Activated CD8-positive, alpha-beta memory T cell treated with anti-CD3 and anti-CD28 coated beads for 24 hours (primary cell): ENCODE data around the gene MYO10.

Source experiments
- DNase-seq: peaks from one replicate; pipeline ENCODE4 v3.0.0-alpha.2; 2020

MYO10 gene

DNA sequence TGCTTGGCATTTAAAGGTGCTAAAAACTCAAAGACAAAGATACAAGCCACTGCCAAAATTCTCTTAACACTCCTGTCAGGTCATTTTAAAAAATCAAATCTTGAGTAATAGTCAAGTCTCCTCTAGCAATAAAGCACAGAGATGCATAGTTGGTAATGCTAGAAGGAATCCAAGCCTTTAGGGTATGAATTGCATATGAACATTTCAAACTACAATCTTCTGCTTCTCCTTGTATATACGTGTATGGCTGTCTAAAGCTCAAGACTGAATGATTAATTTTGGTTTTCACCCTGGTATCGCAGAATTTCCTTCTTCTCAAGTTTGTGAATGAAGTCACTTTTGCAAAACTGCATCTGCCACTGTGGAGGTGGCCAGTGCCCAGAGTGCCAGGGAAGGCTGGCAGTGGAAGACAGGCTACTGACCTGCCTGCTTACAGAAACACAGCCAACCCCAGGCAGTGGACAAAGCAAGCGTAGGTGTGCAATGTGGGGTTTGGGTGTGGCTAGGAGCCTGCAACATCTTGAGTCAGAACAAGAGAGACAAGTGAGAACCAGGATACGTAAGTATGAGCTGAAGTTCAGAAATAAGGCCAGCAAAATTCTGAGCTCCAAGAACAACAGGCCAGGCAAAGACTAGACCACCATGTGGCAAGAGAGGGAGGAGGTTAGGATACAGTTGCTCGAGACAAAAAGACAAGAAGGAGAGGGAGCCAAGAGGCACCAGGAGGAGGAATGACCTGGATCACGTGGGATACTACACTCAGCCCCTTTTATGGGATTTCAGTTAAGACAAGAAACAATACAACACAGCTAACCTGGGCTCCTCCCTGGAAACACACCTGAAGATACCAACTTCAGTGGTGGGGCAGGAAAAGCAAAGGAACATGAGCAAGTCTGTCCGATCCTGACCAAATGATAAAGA is 22.6 kb downstream of the MYO10 start:
- DNase-seq: no peak

DNA sequence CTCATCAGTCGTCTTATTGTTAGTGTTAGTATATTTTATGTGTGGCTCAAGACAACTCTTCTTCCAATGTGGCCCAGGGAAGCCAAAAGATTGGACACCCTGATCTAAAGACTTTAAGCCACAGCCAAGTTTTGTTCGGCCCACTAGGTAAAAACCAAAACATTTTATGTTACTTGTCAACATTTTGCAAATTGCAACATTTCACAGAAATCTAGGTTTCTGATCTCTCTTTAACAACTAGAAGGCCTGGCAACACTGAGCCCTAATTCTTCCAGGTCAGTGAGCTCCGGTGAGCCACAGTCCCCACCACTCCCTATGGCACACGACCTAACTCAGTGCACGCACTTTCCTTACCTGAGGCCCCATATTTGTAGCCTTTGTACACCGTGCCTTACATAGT is 24.0 kb downstream of the MYO10 start:
- DNase-seq: no peak

DNA sequence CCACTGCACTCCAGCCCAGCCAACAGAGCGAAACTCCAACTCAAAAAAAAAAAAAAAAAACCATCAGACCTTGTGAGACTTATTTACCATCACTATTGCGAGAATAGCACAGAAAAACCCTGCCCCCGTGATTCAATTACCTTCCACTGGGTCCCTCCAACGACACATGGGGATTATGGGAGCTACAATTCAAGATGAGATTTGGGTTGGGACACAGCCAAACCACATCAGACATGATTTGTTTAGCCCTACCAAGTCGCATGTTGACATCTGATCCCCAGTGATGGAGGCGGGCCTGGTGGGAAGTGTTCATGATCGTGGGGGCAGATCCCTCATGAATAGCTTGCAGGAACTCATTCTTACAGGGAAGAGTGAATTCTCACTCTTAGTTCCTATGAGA is 26.6 kb downstream of the MYO10 start:
- no peak for DNase-seq

DNA sequence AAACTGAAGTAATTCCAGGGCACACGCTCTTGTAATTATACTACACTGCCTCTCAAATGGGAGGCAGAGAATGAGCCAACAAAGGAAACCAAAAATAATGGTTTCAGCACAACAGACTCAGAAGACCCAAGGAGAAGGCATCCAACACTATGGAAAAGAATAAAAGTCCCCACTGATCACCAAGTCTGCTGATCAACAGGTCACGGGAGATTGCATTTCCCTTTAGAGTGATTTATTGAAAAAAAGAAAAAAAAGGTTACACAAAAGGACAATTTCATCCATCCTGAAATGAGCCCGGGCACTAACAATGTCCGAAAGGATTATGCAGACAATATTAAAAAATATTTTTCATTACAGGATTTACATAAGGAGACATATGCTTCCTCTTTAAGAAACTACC is 28.8 kb downstream of the MYO10 start:
- DNase-seq: no peak

DNA sequence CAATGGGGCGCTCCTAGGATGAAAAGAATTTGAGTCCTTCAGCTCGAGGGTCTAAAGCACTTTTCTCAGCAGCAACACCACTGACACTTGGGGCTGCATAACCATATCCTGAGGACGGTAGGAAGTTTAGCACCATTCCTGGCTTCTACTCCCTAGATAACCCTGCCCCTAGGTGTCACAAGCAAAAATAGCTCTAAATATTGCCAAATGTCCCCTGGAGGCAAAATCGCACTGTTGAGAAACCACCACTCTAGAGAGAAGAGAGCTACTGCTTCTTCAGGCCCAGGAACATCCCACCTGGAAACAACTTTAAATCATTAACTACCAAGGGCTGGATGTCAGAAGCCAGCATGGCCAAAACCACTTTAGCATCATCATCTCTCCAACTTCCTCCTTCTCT is 29.8 kb downstream of the MYO10 start:
- DNase-seq: no peak

DNA sequence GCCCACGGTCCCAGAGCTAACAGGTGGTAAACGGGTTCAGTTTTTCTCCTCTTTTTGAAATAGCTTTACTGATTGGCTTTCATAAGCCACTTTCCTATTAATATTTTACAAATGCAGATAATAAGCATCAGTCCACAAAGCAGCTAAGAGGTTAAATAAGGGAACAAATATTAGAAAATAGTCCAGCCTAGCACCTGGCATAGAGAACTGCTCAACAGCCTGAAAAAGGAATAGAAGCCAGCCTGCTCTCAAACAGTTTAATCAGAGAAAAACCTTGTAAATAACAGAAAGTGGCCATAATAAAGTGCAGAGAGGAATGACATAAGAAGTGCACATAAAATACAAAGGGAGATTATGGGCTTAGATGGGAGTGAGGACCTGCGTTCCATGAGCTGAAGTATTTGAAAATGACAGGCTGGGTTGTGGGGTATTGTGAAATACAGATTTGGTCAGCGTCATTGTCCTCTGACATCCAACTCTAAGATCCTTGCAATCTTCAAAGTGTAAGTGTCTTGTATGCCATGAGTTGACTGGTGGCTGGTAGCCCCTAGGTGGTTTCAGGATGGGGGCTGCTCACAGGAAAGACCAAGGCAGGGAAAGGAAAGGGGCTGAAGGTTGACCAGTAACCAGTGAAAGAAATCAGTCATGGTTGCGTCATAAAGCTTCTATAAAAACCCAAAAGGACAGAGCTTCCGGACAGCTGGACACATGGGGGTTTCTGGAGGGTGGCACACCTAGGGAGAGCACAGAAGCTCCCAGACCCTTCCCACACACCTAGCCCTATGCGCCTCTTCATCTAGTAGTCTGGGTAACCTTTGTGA is 32.4 kb downstream of the MYO10 start:
- DNase-seq: no peak

DNA sequence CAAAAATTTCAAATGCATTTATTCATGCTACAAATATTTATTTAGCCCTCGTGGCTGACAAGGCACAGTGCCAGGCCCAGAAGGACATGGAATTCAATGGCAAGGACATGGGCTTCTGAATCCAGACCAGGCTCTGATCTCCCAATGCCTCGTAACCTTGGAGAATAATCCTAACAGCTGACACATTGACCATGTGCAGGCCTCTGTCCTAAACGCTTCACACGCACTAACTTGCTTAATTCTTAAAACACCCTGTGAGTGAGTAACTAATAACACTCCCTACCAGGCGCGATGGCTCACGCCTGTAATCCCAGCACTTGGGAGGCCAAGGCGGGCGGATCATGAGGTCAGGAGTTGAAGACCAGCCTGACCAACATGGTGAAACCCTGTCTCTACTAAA is 33.2 kb downstream of the MYO10 start:
- DNase-seq: no peak

DNA sequence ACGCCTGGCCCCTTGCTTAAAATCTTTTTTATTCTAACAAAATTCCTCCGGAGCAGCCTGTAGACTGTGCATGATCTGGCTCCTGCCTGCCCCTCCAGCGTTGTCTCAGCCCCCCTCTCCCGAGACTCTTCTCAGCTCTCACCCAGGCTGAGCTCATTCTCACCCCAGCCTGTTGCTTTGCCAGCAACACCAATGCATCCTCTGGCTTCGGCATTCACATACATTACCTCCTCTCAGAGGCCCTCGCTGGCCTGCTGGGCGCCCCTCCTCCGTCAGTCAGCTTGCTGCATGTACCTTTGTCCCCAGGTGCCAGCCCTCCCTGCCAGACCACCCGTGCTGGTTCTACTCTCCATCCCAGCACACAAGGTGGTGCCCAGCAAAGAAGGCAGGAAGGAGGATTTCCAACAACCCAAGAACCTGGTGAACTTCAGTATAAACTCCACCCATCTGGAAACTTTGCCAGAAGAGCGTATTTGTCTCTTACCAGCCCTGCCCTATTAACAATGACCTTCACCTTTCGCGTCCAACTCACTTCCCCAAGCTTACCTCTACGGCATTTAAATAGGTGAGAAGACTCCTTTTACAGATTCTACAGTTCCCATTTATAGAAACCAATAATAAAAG is 35.0 kb downstream of the MYO10 start:
- DNase-seq: no peak

DNA sequence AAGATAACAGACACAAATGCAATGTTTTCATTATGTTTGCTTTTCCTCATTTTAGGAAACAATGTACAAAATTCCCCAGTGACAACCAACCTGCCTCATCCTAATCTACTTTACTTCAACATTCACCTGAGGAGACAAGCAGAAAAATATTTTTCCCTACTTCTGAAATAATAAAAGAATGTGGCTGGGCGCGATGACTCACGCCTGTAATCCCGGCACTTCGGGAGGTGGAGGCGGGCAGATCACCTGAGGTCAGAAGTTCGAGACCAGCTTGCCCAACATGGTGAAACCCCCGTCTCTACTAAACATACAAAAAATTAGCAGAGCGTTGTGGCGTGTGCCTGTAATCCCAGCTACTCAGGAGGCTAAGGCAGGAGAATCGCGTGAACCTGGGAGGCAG is 36.9 kb downstream of the MYO10 start:
- DNase-seq: no peak

DNA sequence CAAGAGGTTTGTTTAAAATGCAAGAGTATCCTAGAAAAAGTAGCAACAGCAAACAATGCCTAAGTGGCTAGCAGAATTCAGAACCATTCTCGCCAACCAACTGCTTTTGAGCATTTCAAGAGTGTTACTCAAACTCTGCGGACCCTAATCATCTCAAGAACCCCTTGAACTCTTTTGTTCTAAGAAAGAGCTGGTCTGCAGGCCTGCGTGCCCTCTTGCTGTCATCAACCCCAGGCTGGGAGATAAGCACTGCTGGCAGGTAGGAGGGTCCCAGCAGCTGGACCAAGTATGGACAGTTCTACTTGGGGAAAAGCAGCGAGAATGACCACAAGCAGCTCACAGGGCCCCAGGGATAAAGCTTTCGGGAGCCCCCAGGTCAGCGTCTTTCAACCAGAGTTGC is 38.3 kb downstream of the MYO10 start:
- no peak for DNase-seq

DNA sequence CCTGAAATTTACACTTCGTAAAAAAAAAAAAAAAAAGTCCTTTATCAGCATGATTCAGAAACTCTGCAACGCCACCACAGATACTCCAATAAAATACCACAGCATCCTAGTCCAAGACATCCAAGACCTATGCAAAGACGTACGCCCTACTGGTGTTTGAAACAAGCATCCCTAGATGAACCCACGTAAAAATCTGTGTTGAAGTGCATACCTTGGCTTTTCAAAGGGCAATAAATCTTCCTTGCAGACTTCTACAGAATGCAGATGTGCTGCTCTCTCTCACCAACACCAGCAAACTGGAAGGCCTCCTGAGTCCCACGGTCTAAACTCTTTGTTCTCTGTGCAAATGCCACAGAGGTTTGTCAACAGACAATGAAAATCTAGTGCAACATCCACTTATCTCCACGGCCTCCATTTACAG is 38.8 kb downstream of the MYO10 start:
- no peak for DNase-seq

DNA sequence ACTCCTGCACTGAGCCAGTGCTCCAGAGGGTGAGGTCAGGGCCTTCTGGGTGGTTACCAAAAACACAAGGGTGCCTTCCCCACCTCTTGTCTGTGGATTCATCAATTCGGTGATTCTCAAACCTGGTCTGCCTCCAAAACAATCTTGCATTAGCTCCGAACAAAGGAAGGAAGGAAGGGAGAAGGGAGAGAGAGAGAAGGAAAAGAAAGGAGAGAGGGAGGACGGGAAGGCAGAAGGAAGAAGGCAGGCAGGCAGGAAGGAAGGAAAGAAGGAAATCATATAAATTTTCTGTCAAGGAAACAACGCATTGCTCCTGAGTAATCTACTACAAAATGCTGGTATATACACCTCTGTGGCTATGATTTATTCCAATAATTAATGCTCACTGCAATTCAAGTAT is 39.3 kb downstream of the MYO10 start:
- no peak for DNase-seq

DNA sequence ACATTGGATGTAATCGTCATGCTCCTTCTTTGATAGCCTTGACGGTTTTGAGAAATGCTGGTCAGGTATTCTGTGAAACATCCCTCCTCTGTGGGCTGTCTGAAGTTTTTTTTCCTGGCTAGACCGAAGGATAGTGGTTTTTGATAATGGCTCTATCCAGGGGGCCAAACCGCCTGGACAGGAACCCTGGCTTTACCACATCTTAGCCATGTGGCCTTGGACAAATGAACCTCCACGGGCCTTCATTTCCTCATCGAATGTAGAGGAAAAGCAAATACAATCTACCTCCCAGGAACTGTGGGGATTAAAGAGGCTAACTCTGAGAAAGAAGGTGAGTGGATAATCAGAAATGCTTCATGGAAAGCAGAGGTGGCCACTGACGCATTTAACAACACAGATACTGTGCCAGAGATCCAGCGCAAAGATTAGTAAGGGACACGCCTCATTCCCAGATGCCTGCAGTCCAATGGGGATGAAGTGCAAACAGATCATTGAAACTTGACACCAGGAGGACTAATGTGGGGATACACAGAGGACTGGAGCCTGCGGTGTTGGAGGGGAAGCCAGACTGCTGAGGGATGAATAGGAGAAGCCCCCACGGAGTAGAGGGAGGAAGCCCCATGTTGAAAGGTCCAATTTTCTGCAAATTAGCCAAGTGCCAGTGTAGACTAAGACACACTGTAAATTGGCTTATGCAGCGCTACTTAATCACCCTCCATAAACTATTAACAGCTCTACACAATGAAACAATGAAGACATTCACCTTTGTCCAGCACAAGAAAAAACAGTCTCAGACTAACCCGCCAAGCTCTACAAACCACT is 41.6 kb downstream of the MYO10 start:
- no peak for DNase-seq

DNA sequence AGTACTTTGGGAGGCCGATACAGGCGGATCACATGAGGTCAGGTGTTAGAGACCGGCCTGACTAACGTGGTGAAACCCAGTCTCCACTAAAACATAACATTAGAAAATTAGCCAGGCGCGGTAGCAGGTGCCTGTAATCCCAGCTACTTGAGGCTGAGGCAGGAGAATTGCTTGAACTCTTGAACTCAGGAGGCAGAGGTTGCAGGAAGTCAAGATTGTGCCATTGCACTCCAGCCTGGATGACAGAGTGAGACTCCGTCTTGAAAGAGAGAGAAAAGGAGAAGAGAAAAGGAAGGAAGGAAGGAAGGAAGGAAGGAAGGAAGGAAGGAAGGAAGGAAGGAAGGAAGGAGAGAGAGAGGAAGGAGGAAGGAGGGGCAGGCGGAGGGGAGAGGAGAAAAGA is 45.1 kb downstream of the MYO10 start:
- no peak for DNase-seq

DNA sequence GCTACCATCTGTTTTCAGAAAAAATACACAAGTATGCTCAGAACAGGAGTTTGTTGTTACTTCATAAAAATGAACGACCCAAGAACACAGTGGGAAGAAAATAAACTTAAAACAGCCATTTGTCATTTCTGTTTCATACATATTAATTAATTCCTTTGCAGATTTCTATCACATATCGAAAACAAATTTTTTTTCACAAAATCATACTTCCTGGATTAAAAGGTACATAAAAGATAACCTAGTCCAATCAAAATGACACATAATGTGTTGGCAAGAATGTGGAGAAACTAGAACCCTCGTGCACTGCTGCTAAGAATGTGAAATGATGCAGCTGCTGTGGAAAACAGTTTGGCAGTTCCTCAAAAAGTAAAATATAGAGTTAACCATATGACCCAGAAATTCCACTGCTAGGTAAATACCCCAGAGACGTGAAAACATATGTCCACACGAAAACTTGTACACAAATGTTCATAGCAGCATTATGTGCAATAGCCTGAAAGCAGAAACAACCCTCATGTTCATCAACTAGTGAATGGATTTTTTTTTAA is 46.0 kb downstream of the MYO10 start:
- DNase-seq: no peak

DNA sequence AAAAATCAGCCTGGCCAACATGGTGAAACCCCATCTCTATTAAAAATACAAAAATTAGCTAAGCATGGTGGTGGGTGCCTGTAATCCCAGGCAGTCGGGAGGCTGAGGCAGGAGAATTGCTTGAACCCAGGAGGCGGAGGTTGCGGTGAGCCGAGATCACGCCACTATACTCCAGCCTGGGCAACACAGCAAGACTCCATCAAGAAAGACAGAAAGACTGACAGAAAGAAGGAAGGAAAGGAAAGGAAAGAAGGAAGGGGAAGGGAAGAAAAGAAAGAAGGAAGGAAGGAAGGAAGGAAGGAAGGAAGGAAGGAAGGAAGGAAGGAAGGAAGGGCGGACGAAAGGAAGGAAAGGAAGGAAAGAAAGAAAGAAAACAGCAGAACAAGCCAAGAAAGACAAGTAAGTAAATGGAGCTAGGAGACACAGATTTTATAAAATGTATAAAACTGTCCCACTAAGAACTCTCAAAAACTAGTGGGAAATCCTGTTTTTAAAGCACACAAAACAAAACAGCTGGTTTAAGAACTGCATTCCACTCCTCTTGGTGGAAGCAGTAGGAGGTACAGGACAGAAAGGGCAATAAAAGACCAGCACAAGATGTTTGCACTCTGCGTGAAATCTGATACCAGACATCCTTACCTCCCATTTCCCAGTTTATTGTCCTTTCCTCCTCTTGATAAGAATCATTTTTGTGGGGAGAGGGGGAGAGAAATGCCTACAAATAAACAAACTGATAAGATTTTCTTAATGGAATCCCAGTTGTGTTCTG is 46.7 kb downstream of the MYO10 start:
- DNase-seq: no peak

DNA sequence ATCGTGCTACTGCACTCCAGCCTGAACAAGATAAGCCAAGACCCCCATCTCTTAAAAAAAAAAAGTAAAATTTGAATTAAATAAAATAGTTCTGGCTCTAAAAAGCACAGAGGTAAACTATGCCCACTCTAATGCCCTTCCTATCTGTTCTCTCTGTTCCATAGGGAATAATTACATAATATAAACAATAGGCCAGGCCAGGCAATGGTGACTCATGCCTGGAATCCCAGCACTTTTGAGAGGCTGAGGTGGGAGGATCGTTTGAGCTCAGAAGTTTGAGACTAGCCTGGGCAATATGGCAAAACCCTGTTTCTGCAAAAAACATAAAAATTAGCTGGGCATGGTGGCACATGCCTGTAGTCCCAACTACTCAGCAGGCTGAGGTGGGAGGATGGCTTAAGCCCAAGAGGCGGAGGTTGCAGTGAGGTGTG is 47.4 kb downstream of the MYO10 start:
- no peak for DNase-seq

DNA sequence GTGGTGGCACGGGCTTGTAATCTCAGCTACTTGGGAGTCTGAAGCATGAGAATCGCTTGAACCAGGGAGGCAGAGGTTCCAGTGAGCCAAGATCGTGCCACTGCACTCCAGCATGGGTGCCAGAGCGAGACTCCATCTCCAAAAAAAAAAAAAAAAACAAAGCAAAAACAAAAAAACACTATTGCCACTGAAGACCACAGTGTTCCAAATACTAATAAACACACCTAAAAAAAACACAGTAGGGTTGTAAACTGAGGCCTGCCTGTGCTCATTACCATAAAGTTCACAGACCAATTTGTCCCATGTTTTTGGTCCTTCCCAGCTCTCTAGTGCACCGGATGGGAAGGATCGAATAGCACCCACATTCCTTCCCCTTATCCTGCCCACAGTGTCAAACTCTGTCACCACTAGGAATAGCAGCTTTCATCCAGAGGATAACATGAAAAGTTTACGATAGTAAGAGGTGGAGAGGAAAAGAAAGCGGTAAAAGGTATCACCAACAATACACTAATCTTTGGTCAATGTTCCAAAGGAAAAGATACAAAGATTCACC is 49.2 kb downstream of the MYO10 start:
- no peak for DNase-seq

DNA sequence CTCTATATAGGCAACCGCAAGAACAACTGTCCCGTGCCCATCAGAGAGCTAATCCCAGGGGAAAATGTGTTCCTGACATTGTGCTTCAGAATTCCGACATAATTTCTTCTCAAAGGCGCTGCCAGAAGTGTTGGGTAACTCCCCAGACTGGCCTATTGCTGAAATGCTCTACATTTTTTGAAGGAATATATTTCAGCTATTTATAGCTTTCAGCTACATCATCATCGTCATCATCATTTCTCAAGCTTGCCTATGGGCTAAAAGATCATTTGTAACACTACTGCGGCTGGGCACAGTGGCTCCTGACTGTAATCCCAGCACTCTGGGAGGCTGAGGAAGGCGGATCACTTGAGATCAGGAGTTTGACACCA is 49.7 kb downstream of the MYO10 start:
- DNase-seq: no peak

DNA sequence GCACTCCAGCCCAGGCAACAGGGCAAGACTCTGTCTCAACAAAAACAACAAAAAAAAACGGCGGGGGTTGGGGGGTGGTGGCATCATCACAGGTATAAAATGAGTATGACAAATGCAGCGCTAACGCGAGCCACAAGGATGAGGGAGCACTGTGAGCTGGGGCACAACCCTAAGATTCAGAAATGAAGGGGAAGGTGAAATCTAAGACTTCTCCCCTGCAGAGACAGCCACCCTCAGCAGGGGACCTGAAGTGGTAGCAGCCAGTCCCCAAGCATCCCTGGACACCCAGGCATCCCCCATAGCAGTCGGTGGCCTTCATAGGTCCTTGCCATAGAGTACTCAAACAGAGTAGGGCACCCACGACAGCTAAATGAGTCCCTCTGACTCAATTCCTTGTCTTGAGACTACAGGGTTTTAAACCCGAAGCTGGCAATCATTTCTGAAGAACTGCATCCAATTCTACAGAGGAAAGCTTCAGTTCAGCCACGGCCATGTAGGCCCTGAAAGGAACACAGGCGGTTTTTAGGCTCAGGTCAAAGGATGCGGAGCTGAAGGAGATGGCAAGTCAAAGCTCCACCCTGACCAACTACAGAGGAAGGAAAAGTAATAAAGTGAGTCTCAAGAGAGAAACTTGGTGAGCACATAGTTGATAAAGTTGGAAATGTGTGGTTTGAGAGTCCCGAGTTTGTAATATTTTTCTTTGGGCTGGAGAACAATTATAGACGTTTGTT is 50.3 kb downstream of the MYO10 start:
- no peak for DNase-seq

DNA sequence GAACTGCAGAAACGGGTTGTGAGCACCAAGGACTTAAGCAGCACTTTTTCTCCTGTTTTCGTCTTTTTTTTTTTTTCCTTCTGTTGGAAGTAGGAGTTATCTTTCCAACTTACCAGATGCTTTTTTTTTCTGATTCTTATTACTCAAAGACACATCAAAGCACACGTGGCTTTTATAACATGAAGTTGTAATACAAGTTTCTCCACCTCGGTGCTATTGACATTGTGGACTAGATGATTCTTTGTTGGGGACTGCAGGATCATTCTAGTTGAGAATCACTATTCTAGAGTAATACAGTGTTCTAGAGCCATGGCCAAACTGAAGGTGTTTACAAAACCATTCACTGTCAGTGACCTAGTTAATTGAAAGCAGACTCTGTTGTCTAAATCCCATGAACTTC is 51.5 kb downstream of the MYO10 start:
- DNase-seq: no peak
